ENCODE measurements around the gene P4HA2. TPM values are rescaled to one million over a fixed set of nuclear protein-coding genes. Genes with fewer than 3 reads are reported as not detected.

P4HA2 gene
- total and polyA plus RNA-seq, 10 donors = 2.7 to 38.1 (median 12.9) TPM

DNA sequence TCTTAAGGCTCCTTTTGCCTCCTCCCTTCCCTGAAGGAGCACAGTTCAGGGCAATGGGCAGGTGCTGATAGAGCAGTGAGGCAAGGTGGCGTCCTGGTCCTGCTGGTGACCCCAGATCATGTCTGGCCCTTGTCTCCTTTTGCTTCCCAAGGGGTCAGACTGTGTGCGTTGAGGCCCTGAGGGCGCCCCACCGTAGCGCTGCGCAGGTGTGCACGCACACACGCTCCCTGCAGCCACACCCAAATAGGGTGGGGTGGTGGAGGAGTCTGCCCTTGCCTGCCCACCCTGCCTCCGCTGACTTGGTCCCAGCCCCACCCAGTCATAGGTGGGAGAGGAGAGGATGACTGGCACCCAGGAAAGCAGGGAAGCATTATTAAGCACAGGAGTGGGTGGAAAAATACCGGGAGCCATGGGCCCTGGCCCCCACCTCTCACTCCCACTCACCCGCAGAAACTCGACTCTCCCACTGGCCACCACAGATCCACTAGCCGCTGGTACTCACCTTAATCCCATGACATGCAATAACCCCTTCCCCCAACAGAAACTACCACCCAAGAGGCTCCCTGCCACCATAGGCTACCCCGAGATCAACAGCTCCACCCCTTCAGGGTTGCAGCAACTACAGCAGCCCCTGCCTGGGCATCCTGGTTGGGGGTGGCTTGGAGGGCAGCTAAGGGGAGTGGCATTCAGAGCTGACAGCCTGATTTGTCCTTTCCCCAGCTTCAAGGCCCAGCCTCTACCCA lies 46.6 kb upstream of the P4HA2 start:
- intact Hi-C loops (cut with DNase I; ENCODE audit: low total_unique reads) = no loop called here
- TF ChIP-seq POLR2AphosphoS5 (IDR thresholded peaks at IDR 0.05) = no peak
- TF ChIP-seq POLR2A (IDR thresholded peaks at IDR 0.05) = no peak
- TF ChIP-seq, protein P1, sequence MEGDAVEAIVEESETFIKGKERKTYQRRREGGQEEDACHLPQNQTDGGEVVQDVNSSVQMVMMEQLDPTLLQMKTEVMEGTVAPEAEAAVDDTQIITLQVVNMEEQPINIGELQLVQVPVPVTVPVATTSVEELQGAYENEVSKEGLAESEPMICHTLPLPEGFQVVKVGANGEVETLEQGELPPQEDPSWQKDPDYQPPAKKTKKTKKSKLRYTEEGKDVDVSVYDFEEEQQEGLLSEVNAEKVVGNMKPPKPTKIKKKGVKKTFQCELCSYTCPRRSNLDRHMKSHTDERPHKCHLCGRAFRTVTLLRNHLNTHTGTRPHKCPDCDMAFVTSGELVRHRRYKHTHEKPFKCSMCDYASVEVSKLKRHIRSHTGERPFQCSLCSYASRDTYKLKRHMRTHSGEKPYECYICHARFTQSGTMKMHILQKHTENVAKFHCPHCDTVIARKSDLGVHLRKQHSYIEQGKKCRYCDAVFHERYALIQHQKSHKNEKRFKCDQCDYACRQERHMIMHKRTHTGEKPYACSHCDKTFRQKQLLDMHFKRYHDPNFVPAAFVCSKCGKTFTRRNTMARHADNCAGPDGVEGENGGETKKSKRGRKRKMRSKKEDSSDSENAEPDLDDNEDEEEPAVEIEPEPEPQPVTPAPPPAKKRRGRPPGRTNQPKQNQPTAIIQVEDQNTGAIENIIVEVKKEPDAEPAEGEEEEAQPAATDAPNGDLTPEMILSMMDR (IDR thresholded peaks at IDR 0.05 in 8 of 11, conservative IDR thresholded peaks at IDR 0.05 in 3 of 11) = no peak
- Histone ChIP-seq H3K4me1 (peaks cover 0 to 20% (median 8%) of the 10 kb centered on the region in 6 donors), H3K27ac (no peak overlapping the region), H3K4me3 (no peak overlapping the region), H3K9me3 (no peaks in the 10 kb centered on the region), H3K36me3 (no peaks in the 10 kb centered on the region), H3K27me3 (replicated peaks in 1 of 7) (peaks cover 0 to 15% (median 0%) of the 10 kb centered on the region in 7 donors)
- 78 to 92% (median 89%) methylated on average over 11 to 14 of the region's 14 CpGs for WGBS, 5 donors
- DNase-seq = peak; percentile 63

DNA sequence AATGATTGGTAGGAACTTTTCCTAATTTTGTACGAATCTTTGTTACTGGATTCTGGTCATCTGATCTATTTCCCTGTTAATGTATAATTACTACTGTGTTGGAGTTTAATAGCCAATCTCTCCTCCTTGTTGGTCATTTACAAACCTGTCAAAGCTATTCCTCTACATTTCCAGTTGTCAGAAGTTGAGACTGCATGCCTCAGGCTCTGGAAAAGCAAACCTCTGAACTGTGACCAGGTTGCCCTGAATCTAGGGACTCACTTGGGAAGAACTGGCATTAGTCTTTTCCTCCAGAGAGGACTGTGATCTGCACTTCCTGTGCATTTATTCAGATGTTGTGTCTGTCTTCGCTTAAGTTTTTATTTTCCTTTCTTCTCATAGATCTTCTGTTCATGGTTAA lies 46.0 kb upstream of the P4HA2 start:
- Histone ChIP-seq H3K9me3 (no peaks in the 10 kb centered on the region), H3K4me1 (peaks cover 0 to 20% (median 8%) of the 10 kb centered on the region in 6 donors), H3K27me3 (replicated peaks in 1 of 7) (peaks cover 0 to 15% (median 0%) of the 10 kb centered on the region in 7 donors), H3K36me3 (no peaks in the 10 kb centered on the region), H3K27ac (no peak overlapping the region), H3K4me3 (no peak overlapping the region)
- 82 to 95% (median 83%) methylated on average over 2 of the region's 2 CpGs for WGBS, 5 donors
- TF ChIP-seq POLR2AphosphoS5 (IDR thresholded peaks at IDR 0.05) (no peak), POLR2A (IDR thresholded peaks at IDR 0.05) (no peak)
- TF ChIP-seq, protein P1 (IDR thresholded peaks at IDR 0.05 in 8 of 11, conservative IDR thresholded peaks at IDR 0.05 in 3 of 11) = no peak
- intact Hi-C loops (cut with DNase I; ENCODE audit: low total_unique reads) = no loop called here
- DNase-seq = no peak

DNA sequence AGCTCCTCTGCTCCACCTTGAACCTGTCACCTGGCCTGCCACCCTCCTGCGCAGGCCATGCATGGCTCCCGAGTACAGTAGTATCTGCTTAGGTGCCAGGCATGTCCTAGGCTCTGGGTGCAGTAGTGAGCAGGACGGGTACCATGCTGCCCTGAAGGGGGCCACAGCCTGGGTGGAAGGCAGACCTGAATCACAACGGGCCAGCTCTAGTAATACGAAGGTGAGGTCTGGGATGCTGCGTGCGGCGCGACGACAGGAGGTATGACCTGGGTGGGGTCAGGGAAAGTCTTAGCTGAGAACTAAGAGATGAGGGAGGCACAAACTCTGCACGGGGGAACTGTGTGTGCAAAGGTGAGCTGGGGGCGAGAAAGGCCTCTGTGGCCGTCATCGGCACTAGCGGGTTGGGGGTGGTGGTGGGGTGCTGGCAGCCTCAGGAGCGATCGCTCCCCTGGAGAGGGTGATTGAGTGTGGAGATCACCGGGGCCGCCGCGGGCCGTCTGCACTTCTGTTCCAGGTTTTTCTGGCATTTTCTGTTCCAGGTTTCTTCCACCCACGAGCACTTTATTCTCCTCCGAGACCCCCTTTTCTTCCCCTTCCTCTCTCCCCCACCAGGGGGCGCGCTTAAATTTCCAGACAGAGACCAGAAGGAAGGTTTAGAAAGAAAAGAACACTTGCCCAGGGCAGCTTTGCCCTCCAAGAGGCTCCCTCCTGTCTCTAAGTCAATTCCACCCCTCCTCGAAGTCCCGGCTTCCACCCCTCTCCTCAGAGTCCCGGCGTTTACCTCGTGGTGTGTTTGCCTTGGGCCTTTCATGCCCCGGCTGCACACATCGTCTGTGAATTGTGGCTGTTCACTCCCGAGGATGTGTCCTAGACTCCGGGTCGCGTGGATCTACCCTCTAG lies 44.9 kb upstream of the P4HA2 start:
- Histone ChIP-seq H3K27ac (no peak overlapping the region), H3K27me3 (replicated peaks in 1 of 7) (peaks cover 0 to 15% (median 0%) of the 10 kb centered on the region in 7 donors), H3K4me3 (peak overlapping the region in 1 of 8 donors; percentile 42), H3K9me3 (no peaks in the 10 kb centered on the region), H3K36me3 (no peaks in the 10 kb centered on the region), H3K4me1 (peaks cover 0 to 20% (median 8%) of the 10 kb centered on the region in 6 donors)
- peak; percentile 82 for DNase-seq
- intact Hi-C loops (cut with DNase I; ENCODE audit: low total_unique reads) = no loop called here
- 52 to 64% (median 58%) methylated on average over 37 of the region's 37 CpGs for WGBS, 5 donors
- TF ChIP-seq, protein P1 (IDR thresholded peaks at IDR 0.05 in 8 of 11, conservative IDR thresholded peaks at IDR 0.05 in 3 of 11) = peak; percentile 56 to 90 (median 79)
- no peak for TF ChIP-seq POLR2A (IDR thresholded peaks at IDR 0.05)
